ENCODE data around the gene PGGT1B.

The PGGT1B gene

DNA sequence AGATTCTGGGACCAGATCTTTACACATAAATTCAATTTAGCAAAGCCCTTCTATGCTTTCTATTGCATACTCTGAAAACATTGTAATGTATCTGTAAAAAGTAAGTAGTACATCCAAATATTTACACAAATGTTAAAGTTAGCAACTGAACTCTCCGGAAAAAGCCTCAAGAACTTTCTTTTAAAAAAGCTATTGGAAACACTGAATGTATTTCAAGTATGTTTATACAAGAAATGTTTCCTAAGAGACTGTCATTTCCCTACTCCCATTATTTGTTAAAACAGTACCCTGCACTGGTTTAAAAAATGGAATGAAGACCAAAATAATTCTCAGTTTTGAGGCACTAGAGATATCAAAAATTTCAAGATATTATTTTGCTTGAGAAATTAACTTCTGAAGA lies 48.1 kb downstream of the PGGT1B start:
- Histone ChIP-seq H3K27me3 (ENCODE audit: low read length) (no peaks in the 10 kb centered on the region), H2AFZ (ENCODE audit: low read depth, low read length, severe bottlenecking) (no peak overlapping the region), H3K9ac (ENCODE audit: low read length) (no peak overlapping the region), H3K36me3 (ENCODE audit: low read length) (peaks cover 13% of the 10 kb centered on the region; the same call in 1 of the 2 replicates), H3K9me3 (ENCODE audit: insufficient read depth, low read length) (no peaks in the 10 kb centered on the region), H3K27ac (ENCODE audit: low read depth, low read length) (no peak overlapping the region), H3F3A (ENCODE audit: insufficient read depth) (peaks cover 14% of the 10 kb centered on the region; the same call in 1 of the 2 replicates), H3K4me2 (ENCODE audit: low read depth, low read length, poor library complexity, severe bottlenecking) (no peak overlapping the region), H3K9me2 (replicated peaks; ENCODE audit: insufficient read depth, low read length) (no peaks in the 10 kb centered on the region), H3K79me2 (ENCODE audit: insufficient read depth, low read length) (no peaks in the 10 kb centered on the region), H3K4me3 (ENCODE audit: insufficient read depth, low read length, poor library complexity, severe bottlenecking) (no peak overlapping the region), H4K20me1 (ENCODE audit: low read depth, low read length) (no peaks in the 10 kb centered on the region)
- no peak for TF ChIP-seq EZH2phosphoT487 (conservative IDR thresholded peaks at IDR 0.05; ENCODE audit: low read length)
- TF ChIP-seq, protein P1, sequence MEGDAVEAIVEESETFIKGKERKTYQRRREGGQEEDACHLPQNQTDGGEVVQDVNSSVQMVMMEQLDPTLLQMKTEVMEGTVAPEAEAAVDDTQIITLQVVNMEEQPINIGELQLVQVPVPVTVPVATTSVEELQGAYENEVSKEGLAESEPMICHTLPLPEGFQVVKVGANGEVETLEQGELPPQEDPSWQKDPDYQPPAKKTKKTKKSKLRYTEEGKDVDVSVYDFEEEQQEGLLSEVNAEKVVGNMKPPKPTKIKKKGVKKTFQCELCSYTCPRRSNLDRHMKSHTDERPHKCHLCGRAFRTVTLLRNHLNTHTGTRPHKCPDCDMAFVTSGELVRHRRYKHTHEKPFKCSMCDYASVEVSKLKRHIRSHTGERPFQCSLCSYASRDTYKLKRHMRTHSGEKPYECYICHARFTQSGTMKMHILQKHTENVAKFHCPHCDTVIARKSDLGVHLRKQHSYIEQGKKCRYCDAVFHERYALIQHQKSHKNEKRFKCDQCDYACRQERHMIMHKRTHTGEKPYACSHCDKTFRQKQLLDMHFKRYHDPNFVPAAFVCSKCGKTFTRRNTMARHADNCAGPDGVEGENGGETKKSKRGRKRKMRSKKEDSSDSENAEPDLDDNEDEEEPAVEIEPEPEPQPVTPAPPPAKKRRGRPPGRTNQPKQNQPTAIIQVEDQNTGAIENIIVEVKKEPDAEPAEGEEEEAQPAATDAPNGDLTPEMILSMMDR (IDR thresholded peaks at IDR 0.05; ENCODE audit: insufficient read depth, low read length, poor library complexity, severe bottlenecking), result no peak

DNA sequence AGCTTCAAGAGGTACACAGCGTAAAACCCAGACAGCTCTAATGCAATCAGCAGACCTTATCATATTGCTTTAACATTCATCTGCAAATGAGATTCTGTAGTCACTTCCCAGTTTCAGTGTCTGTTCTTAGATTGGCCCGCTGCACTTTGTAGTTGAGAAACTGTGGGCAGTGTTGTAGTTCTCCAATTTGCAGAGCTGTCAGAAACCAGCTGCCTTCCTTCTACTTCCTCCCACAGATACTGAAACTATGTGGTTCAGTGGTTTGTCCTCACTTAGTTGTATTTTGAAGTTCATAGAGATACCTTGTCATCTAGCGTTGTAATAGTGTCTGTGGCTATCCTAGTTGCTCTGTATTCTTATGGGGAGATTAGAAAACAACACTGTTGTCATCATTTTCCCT lies 53.4 kb downstream of the PGGT1B start:
- Histone ChIP-seq H3K79me2 (ENCODE audit: insufficient read depth, low read length) (no peaks in the 10 kb centered on the region), H3K36me3 (ENCODE audit: low read length) (0 out of 2 replicates have a peak, but pooled peaks cover 4% of the 10 kb centered on the region), H3K27me3 (ENCODE audit: low read length) (no peaks in the 10 kb centered on the region), H3K4me3 (ENCODE audit: insufficient read depth, low read length, poor library complexity, severe bottlenecking) (no peak overlapping the region), H3K9me2 (replicated peaks; ENCODE audit: insufficient read depth, low read length) (no peaks in the 10 kb centered on the region), H3K4me2 (ENCODE audit: low read depth, low read length, poor library complexity, severe bottlenecking) (peak overlapping the region; percentile 33), H3K27ac (ENCODE audit: low read depth, low read length) (peak overlapping the region; percentile 23; the same call in 1 of the 2 replicates), H2AFZ (ENCODE audit: low read depth, low read length, severe bottlenecking) (no peak overlapping the region), H3K9ac (ENCODE audit: low read length) (no peak overlapping the region), H4K20me1 (ENCODE audit: low read depth, low read length) (no peaks in the 10 kb centered on the region), H3K9me3 (ENCODE audit: insufficient read depth, low read length) (no peaks in the 10 kb centered on the region), H3F3A (ENCODE audit: insufficient read depth) (peaks cover 14% of the 10 kb centered on the region; the same call in 1 of the 2 replicates)
- TF ChIP-seq EZH2phosphoT487 (conservative IDR thresholded peaks at IDR 0.05; ENCODE audit: low read length), result no peak
- TF ChIP-seq, protein P1 (IDR thresholded peaks at IDR 0.05; ENCODE audit: insufficient read depth, low read length, poor library complexity, severe bottlenecking), result no peak

GRCh38 chr5:115202952-115203351 lies 59.7 kb downstream of the PGGT1B start:
- Histone ChIP-seq H3K9me2 (replicated peaks; ENCODE audit: insufficient read depth, low read length) (no peaks in the 10 kb centered on the region), H3F3A (ENCODE audit: insufficient read depth) (no peaks in the 10 kb centered on the region; the same call in 1 of the 2 replicates), H4K20me1 (ENCODE audit: low read depth, low read length) (no peaks in the 10 kb centered on the region), H3K4me3 (ENCODE audit: insufficient read depth, low read length, poor library complexity, severe bottlenecking) (no peak overlapping the region), H3K9me3 (ENCODE audit: insufficient read depth, low read length) (no peaks in the 10 kb centered on the region), H3K27me3 (ENCODE audit: low read length) (no peaks in the 10 kb centered on the region), H3K27ac (ENCODE audit: low read depth, low read length) (no peak overlapping the region), H3K4me2 (ENCODE audit: low read depth, low read length, poor library complexity, severe bottlenecking) (no peak overlapping the region), H3K36me3 (ENCODE audit: low read length) (no peaks in the 10 kb centered on the region), H3K79me2 (ENCODE audit: insufficient read depth, low read length) (no peaks in the 10 kb centered on the region), H3K9ac (ENCODE audit: low read length) (no peak overlapping the region), H2AFZ (ENCODE audit: low read depth, low read length, severe bottlenecking) (no peak overlapping the region)
- TF ChIP-seq EZH2phosphoT487 (conservative IDR thresholded peaks at IDR 0.05; ENCODE audit: low read length), result no peak
- TF ChIP-seq, protein P1 (IDR thresholded peaks at IDR 0.05; ENCODE audit: insufficient read depth, low read length, poor library complexity, severe bottlenecking), result no peak

Measured in SU-DHL-6 (cell line).